GM12891 (cell line): ENCODE measurements around the gene PXDN.

Experiments used
- PAX5 ChIP-seq: IDR thresholded peaks from 2 replicates; pipeline ENCODE4 v1.6.1; 2011; ENCODE audit warnings: low read length, moderate library complexity, mild to moderate bottlenecking; ENCODE audit not compliant: insufficient read depth, severe bottlenecking
- POLR2A ChIP-seq: IDR thresholded peaks from 2 replicates; pipeline ENCODE4 v1.6.1; 2011; ENCODE audit warnings: low read depth, low read length, control low read depth
- POLR2AphosphoS5 ChIP-seq: IDR thresholded peaks from 2 replicates; pipeline ENCODE4 v1.6.1; 2011; ENCODE audit warnings: low read depth, low read length, control low read depth
- POU2F2 ChIP-seq: IDR thresholded peaks from 2 replicates; pipeline ENCODE4 v1.6.1; 2011; ENCODE audit warnings: low read depth, mild to moderate bottlenecking, control low read depth, low read length, moderate library complexity
- SPI1 ChIP-seq: IDR thresholded peaks from 2 replicates; pipeline ENCODE4 v1.6.1; 2011; ENCODE audit warnings: low read depth, low read length, control low read depth
- TAF1 ChIP-seq: IDR thresholded peaks from 2 replicates; pipeline ENCODE4 v1.6.1; 2011; ENCODE audit warnings: low read depth, low read length, control low read depth

DNA sequence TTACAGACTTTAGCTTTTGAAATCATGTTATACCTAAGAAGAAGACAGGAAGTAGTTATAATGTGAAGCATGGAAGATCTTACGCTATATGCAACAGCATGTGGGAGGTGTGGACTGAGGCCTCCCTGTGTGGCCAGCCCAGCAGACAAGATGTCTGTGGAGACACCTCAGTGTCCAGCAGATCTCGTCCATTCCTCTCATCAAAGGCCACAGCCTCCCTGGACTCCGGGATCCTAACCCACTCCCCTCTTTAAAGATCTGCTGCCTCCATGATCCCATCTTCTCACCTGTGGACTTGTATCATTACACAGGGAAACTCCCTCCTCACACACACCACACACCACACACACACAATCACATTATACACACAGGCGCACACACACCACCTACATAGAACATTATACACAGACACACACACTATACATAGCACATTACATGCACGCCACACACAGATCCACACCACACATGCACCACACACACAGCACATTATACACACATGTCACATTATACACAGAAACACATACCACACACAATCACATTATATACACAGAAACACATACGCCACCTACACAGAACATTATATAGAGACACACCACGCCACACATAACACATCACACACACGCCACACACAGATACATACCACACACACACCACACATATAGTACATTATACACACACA is 89.5 kb downstream of the PXDN start:
- TF ChIP-seq POLR2A = no peak
- no peak for TF ChIP-seq TAF1
- TF ChIP-seq POLR2AphosphoS5 = no peak
- no peak for TF ChIP-seq POU2F2
- TF ChIP-seq SPI1 = no peak
- no peak for TF ChIP-seq PAX5
